ENCODE measurements around the gene PPP1R14D.

PPP1R14D gene

GRCh38 chr15:40815042-40815698, 13.3 kb downstream of the PPP1R14D start:
- Histone ChIP-seq H2AFZ (ENCODE audit: low read length, unreplicated experiment) (no peak overlapping the region), H3K4me3 (ENCODE audit: low read depth, low read length) (no peak overlapping the region), H3K36me3 (ENCODE audit: insufficient read depth, low read length) (peaks cover 8% of the 10 kb centered on the region; the same call in 1 of the 2 replicates), H3K4me1 (ENCODE audit: control insufficient read depth, insufficient read depth, low read length, unreplicated experiment) (no peaks in the 10 kb centered on the region), H3K79me2 (ENCODE audit: control insufficient read depth, insufficient read depth, low read length, unreplicated experiment) (no peaks in the 10 kb centered on the region), H3K27ac (ENCODE audit: low read depth, low read length) (no peak overlapping the region), H3K27me3 (ENCODE audit: insufficient read depth, low read length) (no peaks in the 10 kb centered on the region)

- Histone ChIP-seq H3K27ac (ENCODE audit: low read depth, low read length) (no peak overlapping the region), H3K4me3 (ENCODE audit: low read depth, low read length) (no peak overlapping the region), H3K79me2 (ENCODE audit: control insufficient read depth, insufficient read depth, low read length, unreplicated experiment) (peaks cover 7% of the 10 kb centered on the region), H3K27me3 (ENCODE audit: insufficient read depth, low read length) (no peaks in the 10 kb centered on the region), H3K36me3 (ENCODE audit: insufficient read depth, low read length) (peaks cover 8% of the 10 kb centered on the region; the same call in 1 of the 2 replicates), H3K4me1 (ENCODE audit: control insufficient read depth, insufficient read depth, low read length, unreplicated experiment) (peaks cover 6% of the 10 kb centered on the region), H2AFZ (ENCODE audit: low read length, unreplicated experiment) (no peak overlapping the region)
Measured at GRCh38 chr15:40812721-40813425, 15.6 kb downstream of the PPP1R14D start.

- no peak overlapping the region for H2AFZ ChIP-seq (ENCODE audit: low read length, unreplicated experiment)
- peaks cover 10% of the 10 kb centered on the region for H3K4me1 ChIP-seq (ENCODE audit: control insufficient read depth, insufficient read depth, low read length, unreplicated experiment)
- no peak overlapping the region for H3K27ac ChIP-seq (ENCODE audit: low read depth, low read length)
- H3K4me3 ChIP-seq (ENCODE audit: low read depth, low read length), result no peak overlapping the region
- H3K27me3 ChIP-seq (ENCODE audit: insufficient read depth, low read length), result no peaks in the 10 kb centered on the region
- H3K79me2 ChIP-seq (ENCODE audit: control insufficient read depth, insufficient read depth, low read length, unreplicated experiment), result peaks cover 25% of the 10 kb centered on the region
- H3K36me3 ChIP-seq (ENCODE audit: insufficient read depth, low read length), result peaks cover 8% of the 10 kb centered on the region; the same call in 1 of the 2 replicates
Measured at GRCh38 chr15:40808861-40809450, 19.6 kb downstream of the PPP1R14D start.

GRCh38 chr15:40807888-40808461, 20.5 kb downstream of the PPP1R14D start:
- H3K27ac ChIP-seq (ENCODE audit: low read depth, low read length), result no peak overlapping the region
- H3K79me2 ChIP-seq (ENCODE audit: control insufficient read depth, insufficient read depth, low read length, unreplicated experiment), result peaks cover 34% of the 10 kb centered on the region
- H3K36me3 ChIP-seq (ENCODE audit: insufficient read depth, low read length), result 0 out of 2 replicates have a peak, but pooled peaks cover 5% of the 10 kb centered on the region
- H3K4me3 ChIP-seq (ENCODE audit: low read depth, low read length), result peak overlapping the region; percentile 93
- no peaks in the 10 kb centered on the region for H3K27me3 ChIP-seq (ENCODE audit: insufficient read depth, low read length)
- peak overlapping the region; percentile 65 for H2AFZ ChIP-seq (ENCODE audit: low read length, unreplicated experiment)
- peaks cover 10% of the 10 kb centered on the region for H3K4me1 ChIP-seq (ENCODE audit: control insufficient read depth, insufficient read depth, low read length, unreplicated experiment)

GRCh38 chr15:40807028-40807887, 21.2 kb downstream of the PPP1R14D start, which contains the start of the genes DNAJC17 and ZFYVE19:
Gene DNAJC17, minus strand, starts transcription at chr15:40807473. Its CDS starts 27 bp downstream, at chr15:40807446.
Gene ZFYVE19, plus strand, starts transcription at chr15:40807089. Its CDS starts 501 bp downstream, at chr15:40807590.
- Histone ChIP-seq H3K36me3 (ENCODE audit: insufficient read depth, low read length) (0 out of 2 replicates have a peak, but pooled peaks cover 5% of the 10 kb centered on the region), H3K4me3 (ENCODE audit: low read depth, low read length) (peak within 1 kb of the TSS; percentile 93), H2AFZ (ENCODE audit: low read length, unreplicated experiment) (peak within 1 kb of the TSS; percentile 94), H3K27ac (ENCODE audit: low read depth, low read length) (peak within 1 kb of the TSS; percentile 63), H3K27me3 (ENCODE audit: insufficient read depth, low read length) (no peaks in the 10 kb centered on the region), H3K79me2 (ENCODE audit: control insufficient read depth, insufficient read depth, low read length, unreplicated experiment) (peaks cover 40% of the 10 kb centered on the region), H3K4me1 (ENCODE audit: control insufficient read depth, insufficient read depth, low read length, unreplicated experiment) (peaks cover 10% of the 10 kb centered on the region)

GRCh38 chr15:40806672-40807027, 21.9 kb downstream of the PPP1R14D start:
- peak overlapping the region; percentile 63; the same call in 1 of the 2 replicates for H3K27ac ChIP-seq (ENCODE audit: low read depth, low read length)
- 0 out of 2 replicates have a peak, but pooled peaks cover 5% of the 10 kb centered on the region for H3K36me3 ChIP-seq (ENCODE audit: insufficient read depth, low read length)
- H2AFZ ChIP-seq (ENCODE audit: low read length, unreplicated experiment), result peak overlapping the region; percentile 94
- peak overlapping the region; percentile 93 for H3K4me3 ChIP-seq (ENCODE audit: low read depth, low read length)
- H3K79me2 ChIP-seq (ENCODE audit: control insufficient read depth, insufficient read depth, low read length, unreplicated experiment), result peaks cover 44% of the 10 kb centered on the region
- H3K27me3 ChIP-seq (ENCODE audit: insufficient read depth, low read length), result no peaks in the 10 kb centered on the region
- peaks cover 10% of the 10 kb centered on the region for H3K4me1 ChIP-seq (ENCODE audit: control insufficient read depth, insufficient read depth, low read length, unreplicated experiment)

- no peaks in the 10 kb centered on the region for H3K27me3 ChIP-seq (ENCODE audit: insufficient read depth, low read length)
- H3K79me2 ChIP-seq (ENCODE audit: control insufficient read depth, insufficient read depth, low read length, unreplicated experiment), result peaks cover 48% of the 10 kb centered on the region
- H2AFZ ChIP-seq (ENCODE audit: low read length, unreplicated experiment), result no peak overlapping the region
- H3K36me3 ChIP-seq (ENCODE audit: insufficient read depth, low read length), result no peaks in the 10 kb centered on the region
- no peak overlapping the region for H3K4me3 ChIP-seq (ENCODE audit: low read depth, low read length)
- H3K4me1 ChIP-seq (ENCODE audit: control insufficient read depth, insufficient read depth, low read length, unreplicated experiment), result peaks cover 10% of the 10 kb centered on the region
- H3K27ac ChIP-seq (ENCODE audit: low read depth, low read length), result no peak overlapping the region
Measured at GRCh38 chr15:40803688-40804087, 24.8 kb downstream of the PPP1R14D start.

- Histone ChIP-seq H3K27ac (ENCODE audit: low read depth, low read length) (no peak overlapping the region), H2AFZ (ENCODE audit: low read length, unreplicated experiment) (no peak overlapping the region), H3K4me3 (ENCODE audit: low read depth, low read length) (no peak overlapping the region), H3K27me3 (ENCODE audit: insufficient read depth, low read length) (no peaks in the 10 kb centered on the region), H3K4me1 (ENCODE audit: control insufficient read depth, insufficient read depth, low read length, unreplicated experiment) (peaks cover 6% of the 10 kb centered on the region), H3K79me2 (ENCODE audit: control insufficient read depth, insufficient read depth, low read length, unreplicated experiment) (peaks cover 49% of the 10 kb centered on the region), H3K36me3 (ENCODE audit: insufficient read depth, low read length) (no peaks in the 10 kb centered on the region)
Measured at GRCh38 chr15:40803076-40803475, 25.4 kb downstream of the PPP1R14D start.

- Histone ChIP-seq H3K36me3 (ENCODE audit: insufficient read depth, low read length) (no peaks in the 10 kb centered on the region), H2AFZ (ENCODE audit: low read length, unreplicated experiment) (no peak overlapping the region), H3K4me1 (ENCODE audit: control insufficient read depth, insufficient read depth, low read length, unreplicated experiment) (no peaks in the 10 kb centered on the region), H3K79me2 (ENCODE audit: control insufficient read depth, insufficient read depth, low read length, unreplicated experiment) (peaks cover 41% of the 10 kb centered on the region), H3K27me3 (ENCODE audit: insufficient read depth, low read length) (no peaks in the 10 kb centered on the region), H3K4me3 (ENCODE audit: low read depth, low read length) (no peak overlapping the region), H3K27ac (ENCODE audit: low read depth, low read length) (no peak overlapping the region)
Measured at GRCh38 chr15:40799523-40799922, 29.0 kb downstream of the PPP1R14D start.

- H3K79me2 ChIP-seq (ENCODE audit: control insufficient read depth, insufficient read depth, low read length, unreplicated experiment), result peaks cover 31% of the 10 kb centered on the region
- H2AFZ ChIP-seq (ENCODE audit: low read length, unreplicated experiment), result no peak overlapping the region
- H3K36me3 ChIP-seq (ENCODE audit: insufficient read depth, low read length), result 0 out of 2 replicates have a peak, but pooled peaks cover 3% of the 10 kb centered on the region
- no peak overlapping the region for H3K27ac ChIP-seq (ENCODE audit: low read depth, low read length)
- H3K4me3 ChIP-seq (ENCODE audit: low read depth, low read length), result no peak overlapping the region
- H3K27me3 ChIP-seq (ENCODE audit: insufficient read depth, low read length), result no peaks in the 10 kb centered on the region
- H3K4me1 ChIP-seq (ENCODE audit: control insufficient read depth, insufficient read depth, low read length, unreplicated experiment), result peaks cover 15% of the 10 kb centered on the region
Measured at GRCh38 chr15:40796512-40796911, 32.0 kb downstream of the PPP1R14D start.
